NCI-H748 treated with DMSO at 0.1 percent for 48 hours (cell line): ENCODE results near the gene R3HDML.
"Not testable (repeated sequence)": the region's sequence is repeated elsewhere in the genome, so short reads cannot be mapped to it uniquely, and the experiment has no call there.

Experiments
- DNase-seq: peaks from one replicate; lab custom pipeline; 2025; lab: John Stamatoyannopoulos, UW

R3HDML gene

GRCh38 chr20:44328428-44328827 lies 8.4 kb upstream of the R3HDML start:
- no peak for DNase-seq

- no peak for DNase-seq
Measured at GRCh38 chr20:44331201-44331600, 5.6 kb upstream of the R3HDML start.

GRCh38 chr20:44334306-44334705 lies 2.5 kb upstream of the R3HDML start:
- no peak for DNase-seq

GRCh38 chr20:44334709-44335108 lies 2.1 kb upstream of the R3HDML start:
- no peak for DNase-seq

- no peak for DNase-seq
Measured at GRCh38 chr20:44335675-44336074, 1.2 kb upstream of the R3HDML start.

GRCh38 chr20:44336086-44336485 lies 757 bp upstream of the R3HDML start:
- DNase-seq = no peak

- no peak for DNase-seq
Measured at GRCh38 chr20:44342248-44342647, 5.4 kb downstream of the R3HDML start.

- DNase-seq = no peak
Measured at GRCh38 chr20:44343162-44343675, 6.4 kb downstream of the R3HDML start.

- no peak for DNase-seq
Measured at GRCh38 chr20:44344723-44345122, 7.9 kb downstream of the R3HDML start.

- no peak for DNase-seq
Measured at GRCh38 chr20:44345147-44345546, 8.3 kb downstream of the R3HDML start.

- not testable (repeated sequence) for DNase-seq
Measured at GRCh38 chr20:44345941-44346340, 9.1 kb downstream of the R3HDML start.

- DNase-seq = no peak
Measured at GRCh38 chr20:44348168-44348659, 11.4 kb downstream of the R3HDML start.

GRCh38 chr20:44349349-44349748 lies 12.5 kb downstream of the R3HDML start:
- no peak for DNase-seq

- DNase-seq = no peak
Measured at GRCh38 chr20:44350567-44350966, 13.7 kb downstream of the R3HDML start.

- DNase-seq = no peak
Measured at GRCh38 chr20:44354979-44355497, 18.2 kb downstream of the R3HDML start.

- DNase-seq = no peak
Measured at GRCh38 chr20:44355498-44356352, 18.9 kb downstream of the R3HDML start, which contains the start of gene HNF4A. Gene HNF4A, plus strand, starts transcription at chr20:44355699. Its CDS starts 106 bp downstream, at chr20:44355805.

GRCh38 chr20:44356353-44356723 lies 19.5 kb downstream of the R3HDML start:
- DNase-seq = no peak

GRCh38 chr20:44357020-44357419 lies 20.2 kb downstream of the R3HDML start:
- no peak for DNase-seq

GRCh38 chr20:44357555-44358125 lies 20.8 kb downstream of the R3HDML start:
- DNase-seq = no peak

- no peak for DNase-seq
Measured at GRCh38 chr20:44358776-44359175, 21.9 kb downstream of the R3HDML start.

GRCh38 chr20:44360221-44360620 lies 23.4 kb downstream of the R3HDML start:
- DNase-seq = no peak

GRCh38 chr20:44361021-44361420 lies 24.2 kb downstream of the R3HDML start:
- no peak for DNase-seq

GRCh38 chr20:44362466-44362940 lies 25.7 kb downstream of the R3HDML start:
- no peak for DNase-seq
